ENCODE data around the gene RAB17.
"Not testable (repeated sequence)": the region's sequence is repeated elsewhere in the genome, so short reads cannot be mapped to it uniquely, and the experiment has no call there.

RAB17 gene

DNA sequence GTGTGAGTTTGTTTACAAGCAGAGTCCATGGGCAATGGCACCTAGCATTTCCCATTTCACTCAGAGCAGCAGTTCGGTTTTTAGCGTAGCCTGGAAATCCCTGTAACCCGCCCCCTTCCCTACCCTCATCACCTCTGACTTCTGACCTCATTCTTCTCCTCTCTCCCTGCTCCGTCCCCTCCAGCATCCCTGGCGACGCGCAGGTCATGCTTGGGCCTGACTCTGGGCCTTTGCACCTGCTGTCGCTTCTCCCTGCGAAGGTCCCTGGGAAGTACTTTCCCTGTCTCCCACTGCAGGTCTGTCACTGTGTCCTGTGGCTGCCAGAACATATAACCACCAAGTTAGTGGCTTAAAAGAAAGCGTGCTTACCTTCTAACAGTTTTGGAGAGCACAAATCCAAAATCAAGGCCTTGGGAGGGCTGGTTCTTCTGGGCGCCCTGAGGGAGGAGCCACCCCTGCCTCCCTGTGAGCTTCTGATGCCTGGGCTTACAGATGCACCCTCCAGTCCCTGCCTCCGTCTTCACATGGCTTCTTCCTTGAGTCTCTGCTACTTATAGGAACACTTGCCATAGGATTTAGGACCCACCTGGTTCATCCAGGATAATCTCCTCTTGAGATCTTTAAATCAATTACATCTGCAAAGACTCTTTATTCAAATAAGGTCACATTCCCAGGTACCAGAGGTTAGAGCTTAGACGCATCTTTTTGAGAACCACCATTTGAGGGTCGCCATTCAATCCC is 8.1 kb upstream of the RAB17 start:
- no peak for DNase-seq (ENCODE audit: low read depth)

- no peak for DNase-seq (ENCODE audit: low read depth)
Observed at GRCh38 chr2:237597196-237598145, 6.9 kb upstream of the RAB17 start.

GRCh38 chr2:237596520-237597195 is 6.1 kb upstream of the RAB17 start:
- no peak for DNase-seq (ENCODE audit: low read depth)

- DNase-seq (ENCODE audit: low read depth), result not testable (repeated sequence)
Observed at GRCh38 chr2:237595829-237596519, 5.4 kb upstream of the RAB17 start.

GRCh38 chr2:237594514-237594871 is 4.0 kb upstream of the RAB17 start:
- DNase-seq (ENCODE audit: low read depth), result no peak

GRCh38 chr2:237593596-237594320 is 3.2 kb upstream of the RAB17 start:
- DNase-seq (ENCODE audit: low read depth), result no peak

GRCh38 chr2:237593036-237593435 is 2.5 kb upstream of the RAB17 start:
- DNase-seq (ENCODE audit: low read depth), result no peak

DNA sequence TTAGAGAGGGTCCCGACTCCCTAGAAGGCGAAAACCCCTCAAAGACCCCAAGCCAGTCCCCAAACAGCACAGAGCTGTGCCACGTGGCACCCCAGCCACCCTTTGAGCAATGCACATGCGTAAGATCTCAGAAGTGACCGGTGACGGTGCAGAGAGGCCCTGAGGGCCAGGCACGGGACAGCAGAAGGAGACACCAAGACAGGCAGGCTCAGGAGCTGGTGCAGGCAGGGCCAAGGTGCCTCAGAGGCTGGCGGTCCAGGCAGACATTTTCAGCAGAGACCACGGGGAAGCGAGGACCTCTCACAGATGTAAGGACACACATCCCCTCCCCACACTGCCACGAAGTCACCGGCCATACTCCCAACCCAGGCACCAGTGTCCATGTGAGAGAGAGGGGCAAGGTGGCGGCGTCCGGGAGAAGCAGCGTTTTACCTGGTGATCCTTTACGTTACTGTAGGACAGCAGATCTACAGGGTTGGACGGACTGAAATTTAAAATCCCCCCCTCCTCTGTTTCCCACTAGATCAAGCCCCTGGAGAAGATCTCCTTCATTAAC is 2.0 kb upstream of the RAB17 start:
- DNase-seq (ENCODE audit: low read depth), result no peak

- DNase-seq (ENCODE audit: low read depth), result no peak
Observed at GRCh38 chr2:237591141-237591881, 777 bp upstream of the RAB17 start.

GRCh38 chr2:237588044-237588696 is 2.4 kb downstream of the RAB17 start:
- DNase-seq (ENCODE audit: low read depth), result no peak

DNA sequence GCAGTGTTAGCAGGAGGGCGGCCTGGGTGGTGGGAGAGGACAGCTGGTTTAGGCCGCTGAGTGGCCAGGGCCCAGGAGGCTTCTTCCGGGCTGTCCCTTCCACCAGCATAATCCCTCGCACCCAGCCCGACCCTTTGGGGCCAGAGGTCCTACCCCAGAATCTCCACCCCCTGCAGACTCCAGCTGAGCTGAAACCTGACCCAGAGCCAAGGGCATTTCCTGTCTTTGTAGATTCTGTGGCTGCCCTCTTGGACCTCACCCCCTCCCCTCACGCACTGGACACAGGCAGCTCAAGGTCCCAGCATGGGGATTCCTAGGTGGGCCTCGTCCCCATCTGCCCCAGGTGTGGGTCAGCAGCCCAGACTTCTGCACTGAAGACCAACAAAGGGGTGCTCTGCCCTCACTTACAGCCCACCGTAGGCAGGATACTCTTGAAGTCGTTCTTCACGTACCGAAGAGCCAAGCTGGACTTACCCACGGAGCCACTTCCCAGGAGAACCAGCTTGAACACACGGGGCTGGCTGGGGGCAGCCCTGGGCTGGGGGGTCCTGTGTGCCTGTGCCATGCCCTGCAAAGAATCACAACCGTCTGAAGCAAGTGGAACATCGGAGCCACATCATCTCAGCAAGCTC is 4.8 kb downstream of the RAB17 start:
- no peak for DNase-seq (ENCODE audit: low read depth)

- DNase-seq (ENCODE audit: low read depth), result no peak
Observed at GRCh38 chr2:237583385-237584295, 6.9 kb downstream of the RAB17 start.

DNA sequence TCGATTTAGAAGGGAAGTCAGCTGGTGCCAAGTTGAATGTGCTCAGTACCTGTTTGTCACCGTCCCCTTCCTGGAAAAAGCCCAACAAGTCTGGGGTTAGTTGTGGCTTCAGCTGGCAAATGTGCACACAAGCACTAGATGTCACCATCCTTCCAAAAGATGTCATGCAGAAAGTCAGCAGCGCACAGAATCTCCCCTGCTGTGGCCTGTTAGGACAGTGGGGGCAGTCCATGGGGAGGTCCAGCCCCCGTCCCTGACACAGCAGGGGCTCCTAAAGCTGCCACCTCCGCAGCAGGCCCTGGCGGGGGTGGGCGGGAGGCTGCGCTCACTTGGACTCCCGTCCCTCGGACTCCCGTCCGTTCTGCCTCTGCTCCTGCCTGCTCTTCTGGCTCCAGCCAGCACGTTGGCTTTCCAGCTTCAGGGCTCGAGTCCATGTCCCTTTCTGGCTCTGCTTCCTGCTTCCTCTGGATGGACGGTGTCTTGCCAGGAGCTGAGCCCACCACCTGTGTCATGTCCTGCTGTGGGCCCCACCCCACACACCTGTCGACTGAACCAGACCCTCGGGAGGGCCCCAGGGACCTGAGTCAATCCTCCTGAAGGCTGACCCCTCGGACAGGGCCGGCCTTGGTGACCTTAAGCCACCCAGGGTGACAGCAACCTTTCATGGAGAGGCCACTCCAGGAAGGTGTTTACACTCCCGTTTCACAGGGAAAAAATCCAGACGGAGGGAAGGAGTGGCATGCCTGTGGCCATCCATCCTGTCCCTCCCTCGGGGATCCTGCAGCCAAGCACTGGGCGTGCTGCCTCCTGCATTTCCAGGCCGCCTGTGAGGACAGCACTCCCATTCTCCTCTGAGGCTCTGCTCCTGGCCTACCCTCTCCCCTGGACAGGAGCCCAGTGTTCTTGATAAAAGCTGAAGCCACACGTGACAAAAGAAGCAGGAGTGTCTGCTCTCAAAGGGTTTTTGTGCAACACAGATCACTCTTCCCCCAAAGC is 8.5 kb downstream of the RAB17 start:
- no peak for DNase-seq (ENCODE audit: low read depth)

GRCh38 chr2:237581326-237581725 is 9.2 kb downstream of the RAB17 start:
- DNase-seq (ENCODE audit: low read depth), result no peak

- DNase-seq (ENCODE audit: low read depth), result no peak
Observed at GRCh38 chr2:237577956-237578870, 12.3 kb downstream of the RAB17 start.

DNA sequence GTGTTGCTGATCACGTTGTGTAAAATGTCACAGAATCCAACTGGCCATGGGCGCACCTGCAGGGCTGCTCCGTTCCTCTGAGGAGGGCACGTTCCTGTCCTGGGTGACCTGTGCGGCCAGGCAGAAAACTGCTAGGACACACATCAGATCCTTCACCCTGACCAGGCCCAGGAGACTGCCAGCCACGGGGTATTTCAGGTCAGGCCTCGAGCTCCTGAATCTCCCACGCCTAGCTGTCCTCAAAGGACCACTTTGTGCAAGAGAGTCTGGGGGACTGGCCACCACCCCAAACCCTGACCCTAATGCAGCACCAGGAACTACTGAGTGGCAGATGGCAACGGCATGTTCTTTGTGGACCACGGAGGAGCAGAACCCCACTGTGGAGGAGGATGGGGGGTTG is 13.1 kb downstream of the RAB17 start:
- no peak for DNase-seq (ENCODE audit: low read depth)
